CD14-positive monocyte (primary cell): ENCODE measurements around the gene LRP2BP. TPM values are rescaled to one million over a fixed set of nuclear protein-coding genes. Genes with fewer than 3 reads are reported as not detected.

Experiments used
- DNase-seq, 3 donors: peaks; one replicate each; pipeline ENCODE4 v3.0.0-alpha.2; 2011 to 2022
- H2AFZ ChIP-seq: 2 replicates; pipeline ENCODE4 v1.6.0; 2012; ENCODE audit warnings: mild to moderate bottlenecking, low read depth, low read length, inconsistent platforms; ENCODE audit not compliant: insufficient read depth, poor library complexity, severe bottlenecking
- H3K27ac ChIP-seq, 2 donors: 1 replicate in 1 of 2; 2 replicates in 1 of 2; pipeline ENCODE4 v1.5.1; 2012 to 2013; ENCODE audit warnings: low read length in 2 of 2, control low read depth in 1 of 2, inconsistent platforms in 1 of 2, low read depth in 1 of 2, mild to moderate bottlenecking in 1 of 2
- H3K27me3 ChIP-seq, 2 donors: one replicate each; pipeline versions ENCODE4 v1.6.0 to v1.6.1; 2011 to 2013; ENCODE audit warnings: low read length in 2 of 2; ENCODE audit not compliant: control insufficient read depth in 2 of 2, insufficient read depth in 2 of 2
- H3K36me3 ChIP-seq, 2 donors: replicated peaks in 1 of 2; 1 replicate in 1 of 2; 2 replicates in 1 of 2; pipeline versions ENCODE4 v1.5.1 to v1.6.1; 2012 to 2013; ENCODE audit warnings: low read length in 2 of 2, control low read depth in 1 of 2, inconsistent platforms in 1 of 2, mild to moderate bottlenecking in 1 of 2; ENCODE audit not compliant: insufficient read depth in 2 of 2, control insufficient read depth in 1 of 2
- H3K4me1 ChIP-seq, 2 donors: 1 replicate in 1 of 2; 2 replicates in 1 of 2; pipeline versions ENCODE4 v1.5.1 to v1.6.1; 2012 to 2013; ENCODE audit warnings: low read length in 2 of 2, control low read depth in 1 of 2, inconsistent platforms in 1 of 2, mild to moderate bottlenecking in 1 of 2, moderate library complexity in 1 of 2; ENCODE audit not compliant: insufficient read depth in 2 of 2, control insufficient read depth in 1 of 2
- H3K4me2 ChIP-seq: replicated peaks from 2 replicates; pipeline ENCODE3; 2012; ENCODE audit warnings: low read length, moderate library complexity, mild to moderate bottlenecking; ENCODE audit not compliant: poor library complexity, severe bottlenecking; ENCODE audit errors: extremely low read depth
- H3K4me3 ChIP-seq, 3 experiments: fragments of 200-600 bp in 1 of 3; sonication (generic) in 1 of 3; replicated peaks in 1 of 3; 1 replicate in 2 of 3; 2 replicates in 1 of 3; pipeline ENCODE4 v1.5.1; 2011 to 2013; ENCODE audit warnings: low read length in 3 of 3, mild to moderate bottlenecking in 3 of 3, control low read depth in 2 of 3, low read depth in 2 of 3, inconsistent platforms in 1 of 3, moderate library complexity in 1 of 3
- H3K79me2 ChIP-seq: 2 replicates; pipeline ENCODE4 v1.6.0; 2012; ENCODE audit warnings: mild to moderate bottlenecking, control low read depth, inconsistent platforms, low read length, moderate library complexity; ENCODE audit not compliant: insufficient read depth
- H3K9ac ChIP-seq: 2 replicates; pipeline ENCODE4 v1.6.0; 2017; ENCODE audit warnings: low read length, mild to moderate bottlenecking; ENCODE audit not compliant: insufficient read depth, poor library complexity, severe bottlenecking
- H3K9me3 ChIP-seq, 2 donors: replicated peaks in 1 of 2; 1 replicate in 1 of 2; 2 replicates in 1 of 2; pipeline versions ENCODE4 v1.5.1 to v1.6.1; 2012 to 2013; ENCODE audit warnings: low read length in 2 of 2, control low read depth in 1 of 2; ENCODE audit not compliant: control insufficient read depth in 1 of 2, insufficient read depth in 1 of 2
- H4K20me1 ChIP-seq: 2 replicates; pipeline ENCODE4 v1.6.0; 2012; ENCODE audit warnings: mild to moderate bottlenecking, low read length, control low read depth, moderate library complexity; ENCODE audit not compliant: insufficient read depth
- H3K27ac Mint-ChIP-seq, 7 donors: one replicate each; pipeline ENCODE4 v1.8.0; 2020; ENCODE audit warnings: mild to moderate bottlenecking in 7 of 7, mixed read lengths in 7 of 7, moderate library complexity in 6 of 7, inconsistent platforms in 2 of 7
- H3K27me3 Mint-ChIP-seq, 3 donors: one replicate each; pipeline ENCODE4 v1.8.0; 2021 to 2022; ENCODE audit warnings: low read depth in 3 of 3, mild to moderate bottlenecking in 3 of 3, mixed read lengths in 3 of 3, moderate library complexity in 3 of 3, inconsistent platforms in 1 of 3
- H3K36me3 Mint-ChIP-seq, 2 donors: one replicate each; pipeline ENCODE4 v1.8.0; 2020; ENCODE audit warnings: mixed read lengths in 2 of 2, inconsistent platforms in 1 of 2, mild to moderate bottlenecking in 1 of 2
- H3K4me1 Mint-ChIP-seq: one replicate; pipeline ENCODE4 v1.8.0; 2020; ENCODE audit warnings: mild to moderate bottlenecking, mixed read lengths
- H3K4me3 Mint-ChIP-seq, 2 donors: one replicate each; pipeline ENCODE4 v1.8.0; 2020; ENCODE audit warnings: mild to moderate bottlenecking in 2 of 2, mixed read lengths in 2 of 2, moderate library complexity in 1 of 2
- H3K9me3 Mint-ChIP-seq, 7 donors: one replicate each; pipeline ENCODE4 v1.8.0; 2020 to 2022; ENCODE audit warnings: mixed read lengths in 7 of 7, mild to moderate bottlenecking in 6 of 7, moderate library complexity in 6 of 7, inconsistent platforms in 2 of 7
- WGBS: methylation state at CpG from one replicate; pipeline ENCODE4 v1.1.5; 2013; ENCODE audit warnings: missing lambda C conversion rate; ENCODE audit not compliant: insufficient coverage; 5-methylcytosine and 5-hydroxymethylcytosine counted together
- intact Hi-C, 2 donors: fragments of 100-400 bp; cut with micrococcal nuclease; formaldehyde crosslinking; loops; one replicate each; pipeline versions ENCODE4 v1.15.0 to v1.15.1; 2023
- polyA plus RNA-seq, 3 donors: library from polyadenylated mRNA; depleted of rRNA in 1 of 3; unstranded in 2 of 3; stranded (reverse) in 1 of 3; fragments of 300-500 nt in 2 of 3; fragments of >200 nt in 1 of 3; fragmentation: Illumina TruSeq in 2 of 3; gene quantifications; 1 replicate in 2 of 3; 2 replicates in 1 of 3; pipeline ENCODE4 v1.2.3, GENCODE V29; 2012 to 2021
- TF ChIP-seq, protein P1 (sequence below): fragments of 200-600 bp; IDR thresholded peaks from one replicate; pipeline ENCODE4 v1.8.0; 2022; ENCODE audit warnings: antibody characterized with exemption, mild to moderate bottlenecking

LRP2BP gene
- polyA plus RNA-seq, 3 donors = 0.04 to 0.10 (median 0.09) TPM

DNA sequence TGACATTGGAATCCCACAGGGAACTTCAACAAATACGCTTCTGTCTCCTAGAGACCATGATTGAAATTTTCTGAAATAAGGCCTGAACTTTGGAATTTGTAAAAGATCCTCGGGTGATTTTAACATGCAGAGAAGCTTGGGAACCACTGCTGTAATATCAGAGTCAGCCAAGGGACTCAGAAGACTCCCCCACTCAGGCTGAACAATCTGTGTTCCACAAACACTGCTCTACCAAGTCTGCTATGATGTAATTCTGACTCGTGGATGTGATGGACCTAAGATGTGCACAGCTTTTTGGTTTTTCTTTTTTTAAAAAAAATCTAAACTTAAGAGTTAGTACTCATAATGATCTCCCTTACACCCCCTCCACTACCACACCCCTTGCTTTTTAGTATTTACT lies 26.0 kb downstream of the LRP2BP start:
- H2AFZ ChIP-seq = no peak overlapping the region
- H3K36me3 Mint-ChIP-seq = no peaks in the 10 kb centered on the region
- peaks cover 2 to 14% (median 8%) of the 10 kb centered on the region in 3 donors for H3K27me3 Mint-ChIP-seq
- WGBS = 100% methylated on average over 1 of the region's 3 CpGs
- no peaks in the 10 kb centered on the region for H3K36me3 ChIP-seq
- intact Hi-C loops = no loop called here
- H3K4me1 Mint-ChIP-seq = no peaks in the 10 kb centered on the region
- H3K4me1 ChIP-seq = no peaks in the 10 kb centered on the region
- DNase-seq = no peak
- no peak overlapping the region for H3K9ac ChIP-seq
- no peak overlapping the region for H3K4me2 ChIP-seq
- no peaks in the 10 kb centered on the region for H3K9me3 ChIP-seq
- no peak overlapping the region for H3K27ac Mint-ChIP-seq
- no peak overlapping the region for H3K27ac ChIP-seq
- H3K27me3 ChIP-seq = peaks cover 3 to 12% of the 10 kb centered on the region in 2 donors
- peaks cover 0 to 4% (median 0%) of the 10 kb centered on the region in 7 donors for H3K9me3 Mint-ChIP-seq
- H4K20me1 ChIP-seq = no peaks in the 10 kb centered on the region
- no peak overlapping the region for H3K4me3 Mint-ChIP-seq
- H3K4me3 ChIP-seq = no peak overlapping the region
- H3K79me2 ChIP-seq = no peaks in the 10 kb centered on the region
- TF ChIP-seq, protein P1, sequence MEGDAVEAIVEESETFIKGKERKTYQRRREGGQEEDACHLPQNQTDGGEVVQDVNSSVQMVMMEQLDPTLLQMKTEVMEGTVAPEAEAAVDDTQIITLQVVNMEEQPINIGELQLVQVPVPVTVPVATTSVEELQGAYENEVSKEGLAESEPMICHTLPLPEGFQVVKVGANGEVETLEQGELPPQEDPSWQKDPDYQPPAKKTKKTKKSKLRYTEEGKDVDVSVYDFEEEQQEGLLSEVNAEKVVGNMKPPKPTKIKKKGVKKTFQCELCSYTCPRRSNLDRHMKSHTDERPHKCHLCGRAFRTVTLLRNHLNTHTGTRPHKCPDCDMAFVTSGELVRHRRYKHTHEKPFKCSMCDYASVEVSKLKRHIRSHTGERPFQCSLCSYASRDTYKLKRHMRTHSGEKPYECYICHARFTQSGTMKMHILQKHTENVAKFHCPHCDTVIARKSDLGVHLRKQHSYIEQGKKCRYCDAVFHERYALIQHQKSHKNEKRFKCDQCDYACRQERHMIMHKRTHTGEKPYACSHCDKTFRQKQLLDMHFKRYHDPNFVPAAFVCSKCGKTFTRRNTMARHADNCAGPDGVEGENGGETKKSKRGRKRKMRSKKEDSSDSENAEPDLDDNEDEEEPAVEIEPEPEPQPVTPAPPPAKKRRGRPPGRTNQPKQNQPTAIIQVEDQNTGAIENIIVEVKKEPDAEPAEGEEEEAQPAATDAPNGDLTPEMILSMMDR = no peak

DNA sequence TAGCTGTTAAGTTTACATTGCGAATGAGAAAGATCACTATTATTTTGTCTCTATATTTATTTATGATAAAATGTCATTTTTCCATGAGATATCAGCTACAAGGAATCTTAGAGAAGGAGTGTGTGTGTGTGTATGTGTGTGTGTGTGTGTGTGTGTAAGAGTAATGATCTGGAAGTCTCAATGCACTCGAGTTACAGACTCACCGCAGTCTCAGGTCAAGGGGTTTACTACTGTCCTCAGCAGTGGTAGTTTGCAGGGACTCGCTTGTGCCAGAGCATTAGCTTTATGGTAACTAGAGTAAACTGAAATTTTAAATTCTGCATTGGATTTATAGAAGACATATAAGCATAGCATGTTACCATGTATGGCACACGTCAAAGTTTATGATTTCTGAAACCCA lies 30.8 kb downstream of the LRP2BP start:
- Mint-ChIP-seq H3K4me3 (no peak overlapping the region), H3K27me3 (peaks cover 0 to 7% (median 0%) of the 10 kb centered on the region in 3 donors), H3K27ac (no peak overlapping the region), H3K4me1 (no peaks in the 10 kb centered on the region), H3K9me3 (peaks cover 0 to 4% (median 0%) of the 10 kb centered on the region in 7 donors), H3K36me3 (no peaks in the 10 kb centered on the region)
- no peaks in the 10 kb centered on the region for H3K4me1 ChIP-seq
- no peaks in the 10 kb centered on the region for H3K27me3 ChIP-seq
- no peak overlapping the region for H3K27ac ChIP-seq
- no peaks in the 10 kb centered on the region for H3K79me2 ChIP-seq
- H4K20me1 ChIP-seq = no peaks in the 10 kb centered on the region
- no peak overlapping the region for H3K4me3 ChIP-seq
- no peaks in the 10 kb centered on the region for H3K9me3 ChIP-seq
- H3K9ac ChIP-seq = no peak overlapping the region
- WGBS = 80% methylated on average over 1 of the region's 5 CpGs
- no peak overlapping the region for H2AFZ ChIP-seq
- intact Hi-C loops = no loop called here
- H3K4me2 ChIP-seq = no peak overlapping the region
- no peaks in the 10 kb centered on the region for H3K36me3 ChIP-seq
- TF ChIP-seq, protein P1 = no peak
- DNase-seq = no peak
